Adipose tissue (tissue), 3 donors: ENCODE results near the gene G3BP1. TPM values are rescaled to one million over a fixed set of nuclear protein-coding genes. Genes with fewer than 3 reads are reported as not detected.

Source experiments
- H3K27ac ChIP-seq: one replicate; pipeline ENCODE4 v1.5.1; 2013; ENCODE audit warnings: low read depth, low read length
- WGBS, 3 donors: extraction: QIAGEN DNeasy Blood & Tissue Kit; methylation state at CpG; one replicate each; pipeline ENCODE4 v1.1.7; 2013; 5-methylcytosine and 5-hydroxymethylcytosine counted together
- polyA plus RNA-seq, 3 donors: library from polyadenylated mRNA; stranded (reverse); fragments of 200-250 nt; gene quantifications; one replicate each; pipeline ENCODE4 v1.2.3, GENCODE V29; 2013
- donor health status: healthy with polysubstance abuse.
- donor health status: Bipolar disorder and iron deficiency.
- donor health status: healthy.

The G3BP1 gene
- polyA plus RNA-seq, 3 donors: 12.7 to 39.6 (median 35.0) TPM

- H3K27ac ChIP-seq: no peak overlapping the region
- WGBS, 3 donors: 45 to 72% (median 46%) methylated on average over 7 of the region's 7 CpGs
Measured at GRCh38 chr5:151745071-151745705, 26.6 kb upstream of the G3BP1 start.

GRCh38 chr5:151750121-151750520 lies 21.6 kb upstream of the G3BP1 start:
- 88 to 96% (median 88%) methylated on average over 4 of the region's 4 CpGs for WGBS, 3 donors
- no peak overlapping the region for H3K27ac ChIP-seq

GRCh38 chr5:151751091-151751490 lies 20.7 kb upstream of the G3BP1 start:
- no peak overlapping the region for H3K27ac ChIP-seq
- 61 to 95% (median 68%) methylated on average over 4 of the region's 4 CpGs for WGBS, 3 donors

- no peak overlapping the region for H3K27ac ChIP-seq
- 93 to 98% (median 97%) methylated on average over 4 of the region's 4 CpGs for WGBS, 3 donors
Measured at GRCh38 chr5:151751593-151751992, 20.2 kb upstream of the G3BP1 start.

GRCh38 chr5:151755383-151755782 lies 16.4 kb upstream of the G3BP1 start:
- 48 to 92% (median 89%) methylated on average over 3 of the region's 3 CpGs for WGBS, 3 donors
- no peak overlapping the region for H3K27ac ChIP-seq

GRCh38 chr5:151757233-151758140 lies 14.3 kb upstream of the G3BP1 start:
- no peak overlapping the region for H3K27ac ChIP-seq
- WGBS, 3 donors: 12 to 26% (median 20%) methylated on average over 9 of the region's 9 CpGs

- no peak overlapping the region for H3K27ac ChIP-seq
- 0 to 1% (median 0%) methylated on average over 11 of the region's 11 CpGs for WGBS, 3 donors
Measured at GRCh38 chr5:151758141-151758429, 13.7 kb upstream of the G3BP1 start.

GRCh38 chr5:151758430-151759241 lies 13.1 kb upstream of the G3BP1 start, which contains the start of gene ATOX1:
Gene ATOX1, minus strand, starts transcription at chr5:151758631. Its CDS starts 80 bp downstream, at chr5:151758551.
- no peak within 1 kb of the TSS for H3K27ac ChIP-seq
- WGBS, 3 donors: 4 to 7% (median 4%) methylated on average over 49 to 61 of the region's 61 CpGs

- no peak overlapping the region for H3K27ac ChIP-seq
Measured at GRCh38 chr5:151764801-151765200, 7.0 kb upstream of the G3BP1 start.

GRCh38 chr5:151766975-151767374 lies 4.8 kb upstream of the G3BP1 start:
- H3K27ac ChIP-seq: no peak overlapping the region

- H3K27ac ChIP-seq: peak overlapping the region; percentile 95
- WGBS, 3 donors: 5 to 7% (median 6%) methylated on average over 74 to 75 of the region's 75 CpGs
Measured at GRCh38 chr5:151770383-151771258, 1.1 kb upstream of the G3BP1 start.

GRCh38 chr5:151772029-151772845 lies 483 bp downstream of the G3BP1 start:
- peak overlapping the region; percentile 65 for H3K27ac ChIP-seq
- 1% methylated on average over 43 to 87 of the region's 87 CpGs for WGBS, 3 donors

- peak overlapping the region; percentile 32 for H3K27ac ChIP-seq
- whole genome bisulfite sequencing, 3 donors: 0 to 1% (median 1%) methylated on average over 18 of the region's 18 CpGs
Measured at GRCh38 chr5:151772846-151773561, 1.2 kb downstream of the G3BP1 start.

- no peak overlapping the region for H3K27ac ChIP-seq
- 2 to 8% (median 5%) methylated on average over 3 of the region's 3 CpGs for WGBS, 3 donors
Measured at GRCh38 chr5:151773951-151774350, 2.2 kb downstream of the G3BP1 start.

- H3K27ac ChIP-seq: no peak overlapping the region
- WGBS, 3 donors: 23 to 46% (median 36%) methylated on average over 3 of the region's 3 CpGs
Measured at GRCh38 chr5:151775025-151775606, 3.4 kb downstream of the G3BP1 start.

- H3K27ac ChIP-seq: no peak overlapping the region
- 55 to 85% (median 77%) methylated on average over 3 of the region's 3 CpGs for WGBS, 3 donors
Measured at GRCh38 chr5:151779531-151780125, 7.9 kb downstream of the G3BP1 start.
